HG03060 (cell line): ENCODE results near the gene PSME3IP1.

Source experiments
- ATAC-seq: cut with Tn5 transposase; IDR thresholded peaks from one replicate; pipeline ENCODE4 v1.9.1; 2021; ENCODE audit warnings: low read depth, moderate number of reproducible peaks; ENCODE audit not compliant: unreplicated experiment

Gene PSME3IP1

DNA sequence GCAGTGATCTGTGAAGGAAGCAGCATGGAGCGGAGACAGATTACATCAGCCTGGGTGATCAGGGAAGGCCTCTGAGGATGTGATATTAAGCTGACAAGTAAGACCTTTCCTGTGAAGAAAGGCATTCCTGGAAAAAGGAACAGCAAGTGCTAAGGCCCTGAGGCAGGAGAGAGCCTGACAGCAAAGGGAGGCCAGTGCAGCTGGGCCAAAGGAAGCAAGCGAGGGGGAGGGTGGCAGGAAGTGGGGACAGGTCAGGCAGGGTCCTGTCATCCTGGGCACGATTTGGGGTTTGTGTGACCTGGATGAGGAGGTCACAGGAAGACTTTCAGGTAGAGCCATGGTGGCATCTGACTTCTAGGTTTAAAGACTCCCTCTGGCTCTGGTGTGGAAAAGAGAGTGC, 81.1 kb downstream of the PSME3IP1 start:
- ATAC-seq: no peak

DNA sequence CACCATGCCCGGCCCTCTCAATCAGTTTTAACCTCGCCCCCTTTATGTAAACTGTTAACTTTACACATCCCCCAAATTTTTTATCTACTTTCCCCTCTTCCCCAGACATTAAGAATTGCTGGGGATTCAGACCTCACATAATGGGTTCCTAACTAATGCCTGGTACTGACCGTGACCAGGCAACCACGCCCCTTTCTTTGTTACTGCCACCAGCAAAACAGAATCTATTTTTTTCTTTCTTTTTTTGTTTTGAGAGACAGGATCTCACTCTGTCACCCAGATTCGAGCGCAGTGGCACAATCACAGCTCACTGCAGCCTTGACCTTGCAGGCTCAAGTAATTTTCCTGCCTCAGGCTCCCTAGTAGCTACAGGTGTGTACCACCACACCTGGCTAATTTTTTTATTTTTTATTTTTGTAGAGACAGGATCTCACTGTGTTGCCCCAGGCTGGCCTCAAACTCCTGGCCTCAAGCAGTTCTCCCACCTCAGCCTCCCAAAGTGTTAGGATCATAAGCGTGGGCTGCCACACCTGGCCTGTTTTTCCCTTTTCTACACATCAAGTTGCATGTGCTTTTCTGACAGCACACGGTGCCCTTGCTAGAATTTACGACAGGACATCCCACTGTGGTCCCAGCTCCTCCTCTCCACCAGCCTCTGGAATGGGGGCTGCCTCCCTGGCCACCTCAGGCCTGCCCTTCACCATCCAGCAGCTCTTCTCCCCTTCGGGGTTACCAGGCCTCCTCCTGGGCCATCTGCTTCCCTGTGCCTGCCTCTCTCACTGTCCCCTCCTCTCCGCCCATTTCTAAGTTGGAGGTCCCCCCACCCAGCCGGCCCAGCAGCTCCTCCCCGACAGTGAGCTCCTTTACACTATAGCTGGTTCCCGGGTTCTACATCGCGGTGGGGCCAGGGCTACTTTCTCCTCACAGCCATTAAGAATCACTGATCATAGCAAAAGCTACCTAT, 82.7 kb downstream of the PSME3IP1 start:
- ATAC-seq: no peak
